ENCODE data around the gene NSFL1C. TPM values are rescaled to one million over a fixed set of nuclear protein-coding genes. Genes with fewer than 3 reads are reported as not detected.

NSFL1C gene
- total and polyA plus RNA-seq, 2 of the 4 experiments (the other 2 are of a cell fraction), result 33.0 to 40.3 TPM

- WGBS, 2 experiments (ENCODE audit: extremely low coverage in 2 of 2, insufficient read length in 1 of 2), result 0% methylated on average over 13 of the region's 13 CpGs; no CpG with 5 or more reads in 1 of the 2 experiments
- H3K18ac ChIP-seq (ENCODE audit: low read depth, low read length), result no peak overlapping the region
- H2AK5ac ChIP-seq (ENCODE audit: low read depth, low read length), result peak overlapping the region; percentile 74
- peak overlapping the region; percentile 58 for H3K56ac ChIP-seq (ENCODE audit: extremely low read depth, insufficient read depth, low read length)
- 0 out of 2 replicates have a peak overlapping the region, but pooled peaks have one; percentile 32 for H2BK120ac ChIP-seq (ENCODE audit: low read depth, low read length)
- ATAC-seq (ENCODE audit: low read depth) (no peak; the same call in 1 of the 2 replicates), DNase-seq (no peak)
- no TSS peak for BruUV-seq (replicated peaks)
- peak overlapping the region; percentile 3 to 86; a peak in 3 of 4 replicates for H4K8ac ChIP-seq (ENCODE audit: low read depth in 2 of 2, low read length in 2 of 2)
- ChIA-PET POLR2A (ENCODE audit: unreplicated experiment) (no interaction called here), CTCF (interaction anchor here (1.4 kb wide), 1 partner anchor 44 kb away, joined by 6 read pairs; no protein-coding TSS in a partner anchor)
- H3K23ac ChIP-seq (ENCODE audit: low read depth, low read length), result peak overlapping the region; percentile 92
- peak overlapping the region; percentile 74 for H2BK5ac ChIP-seq (ENCODE audit: low read depth, low read length, poor library complexity, severe bottlenecking)
- no peaks in the 10 kb centered on the region for H3K27me3 ChIP-seq (ENCODE audit: control insufficient read depth, insufficient read depth, low read length)
- peaks cover 26% of the 10 kb centered on the region for H3K4me1 ChIP-seq (ENCODE audit: control insufficient read depth, insufficient read depth, low read length)
- H3K4me2 ChIP-seq (ENCODE audit: low read depth, low read length), result peak overlapping the region; percentile 98
- H3K79me1 ChIP-seq (ENCODE audit: low read depth in 1 of 2, low read length in 2 of 2), result peaks cover 9 to 62% of the 10 kb centered on the region in 2 experiments; a peak in 3 of 4 replicates
- 0 out of 3 replicates have a peak overlapping the region, but pooled peaks have one; percentile 25 for H2BK15ac ChIP-seq (ENCODE audit: low read depth, low read length)
- no peak overlapping the region for H2BK20ac ChIP-seq (ENCODE audit: low read depth, low read length)
- in situ Hi-C loops (cut with MboI; ENCODE audit: low sequenced_read_pairs), result no loop called here
- peak overlapping the region; percentile 83 for H3K4ac ChIP-seq (ENCODE audit: low read depth, low read length)
- dilution Hi-C loops (cut with HindIII; ENCODE audit: low sequenced_read_pairs, unreplicated experiment), result no loop called here
- peak overlapping the region; percentile 61 for H3K27ac ChIP-seq (ENCODE audit: insufficient read depth, low read length)
- H3K36me3 ChIP-seq (ENCODE audit: control insufficient read depth, insufficient read depth, low read length), result peaks cover 5% of the 10 kb centered on the region
- peak overlapping the region; percentile 54 for H2AFZ ChIP-seq (replicated peaks; ENCODE audit: low read length, poor library complexity)
- no peaks in the 10 kb centered on the region for H3K9me3 ChIP-seq (ENCODE audit: control insufficient read depth, insufficient read depth, low read length)
- H4K91ac ChIP-seq (ENCODE audit: insufficient read depth, low read depth, low read length), result peak overlapping the region; percentile 57; the same call in 1 of the 2 replicates
- peak overlapping the region; percentile 87 for H3K14ac ChIP-seq (replicated peaks; ENCODE audit: low read depth, low read length)
- TF ChIP-seq MAZ (IDR thresholded peaks at IDR 0.05; ENCODE audit: borderline replicate concordance, low read depth, low read length), result no peak
- TF ChIP-seq FOS (IDR thresholded peaks at IDR 0.05; ENCODE audit: low read depth, low read length), result no peak
- H3K9me1 ChIP-seq (ENCODE audit: insufficient read depth, low read length), result peaks cover 40% of the 10 kb centered on the region
- H3K4me3 ChIP-seq (ENCODE audit: insufficient read depth, low read depth, low read length), result peak overlapping the region; percentile 65
- intact Hi-C loops (cut with micrococcal nuclease), result loop anchor here (2.0 to 10.0 kb wide), 2 partner anchors 70 to 178 kb away; no protein-coding TSS in a partner anchor
- peak overlapping the region; percentile 2 for H4K5ac ChIP-seq (ENCODE audit: low read depth, low read length)
- H3K9ac ChIP-seq (ENCODE audit: low read depth, low read length), result peak overlapping the region; percentile 97
- peaks cover 50% of the 10 kb centered on the region for H4K20me1 ChIP-seq (ENCODE audit: insufficient read depth, low read length)
- peak overlapping the region; percentile 93 for H2AK9ac ChIP-seq (replicated peaks; ENCODE audit: low read depth, low read length, poor library complexity)
These were observed 74.3 kb downstream of the NSFL1C start for GRCh38 chr20:1392443-1392692.

Other genes with a start within 250 kb of the NSFL1C start
- gene RAD21L1, start 240.8 kb downstream of the NSFL1C start, total RNA-seq (2012; rRNA removed), result under 0.01 TPM in 1 of 2 replicates, not detected in the other
- gene RAD21L1, start 240.8 kb downstream of the NSFL1C start, polyA plus RNA-seq (2012; rRNA removed), result not detected in 2 replicates
- gene SNPH, start 200.6 kb downstream of the NSFL1C start, total RNA-seq (2012; rRNA removed), result 4.5 and 4.7 TPM in 2 replicates
- gene SNPH, start 200.6 kb downstream of the NSFL1C start, polyA plus RNA-seq (2012; rRNA removed), result 3.1 and 3.2 TPM in 2 replicates
- gene SDCBP2, start 137.7 kb downstream of the NSFL1C start, total RNA-seq (2012; rRNA removed), result 0.54 and 0.83 TPM in 2 replicates
- 1.3 TPM in 2 replicates for gene SDCBP2, start 137.7 kb downstream of the NSFL1C start, polyA plus RNA-seq (2012; rRNA removed)
- 91.9 and 120 TPM in 2 replicates for gene FKBP1A, start 73.8 kb downstream of the NSFL1C start, total RNA-seq (2012; rRNA removed)
- gene FKBP1A, start 73.8 kb downstream of the NSFL1C start, polyA plus RNA-seq (2012; rRNA removed), result 513 and 528 TPM in 2 replicates
- gene SIRPB2, start 24.6 kb upstream of the NSFL1C start, total RNA-seq (2012; rRNA removed), result not detected in 2 replicates
- gene SIRPB2, start 24.6 kb upstream of the NSFL1C start, polyA plus RNA-seq (2012; rRNA removed), result not detected in 2 replicates
- gene SIRPD, start 90.9 kb upstream of the NSFL1C start, total RNA-seq (2012; rRNA removed), result not detected in 2 replicates
- not detected in 2 replicates for gene SIRPD, start 90.9 kb upstream of the NSFL1C start, polyA plus RNA-seq (2012; rRNA removed)
- 0.56 and 0.90 TPM in 2 replicates for gene SIRPB1, start 153.2 kb upstream of the NSFL1C start, total RNA-seq (2012; rRNA removed)
- 1.0 and 1.6 TPM in 2 replicates for gene SIRPB1, start 153.2 kb upstream of the NSFL1C start, polyA plus RNA-seq (2012; rRNA removed)
- gene SIRPG, start 190.9 kb upstream of the NSFL1C start, total RNA-seq (2012; rRNA removed), result not detected in 2 replicates
- not detected in 2 replicates for gene SIRPG, start 190.9 kb upstream of the NSFL1C start, polyA plus RNA-seq (2012; rRNA removed)